Peyer's patch (tissue), 4 donors: Measurements from ENCODE around the gene TMEM132D.

Source experiments
- CTCF ChIP-seq, 6 experiments: fragments of 450-650 bp in 4 of 6; fragments of 200-600 bp in 2 of 6; sonication (generic) in 1 of 6; IDR thresholded peaks; one replicate each; pipeline ENCODE4 v1.5.1; 2017 to 2019; ENCODE audit warnings: antibody characterized with exemption in 6 of 6, mild to moderate bottlenecking in 3 of 6, moderate library complexity in 1 of 6
- POLR2A ChIP-seq, 2 donors: fragments of 450-650 bp; IDR thresholded peaks; one replicate each; pipeline ENCODE4 v1.5.1; 2017; ENCODE audit warnings: antibody characterized with exemption in 2 of 2, mild to moderate bottlenecking in 2 of 2, moderate library complexity in 2 of 2

DNA sequence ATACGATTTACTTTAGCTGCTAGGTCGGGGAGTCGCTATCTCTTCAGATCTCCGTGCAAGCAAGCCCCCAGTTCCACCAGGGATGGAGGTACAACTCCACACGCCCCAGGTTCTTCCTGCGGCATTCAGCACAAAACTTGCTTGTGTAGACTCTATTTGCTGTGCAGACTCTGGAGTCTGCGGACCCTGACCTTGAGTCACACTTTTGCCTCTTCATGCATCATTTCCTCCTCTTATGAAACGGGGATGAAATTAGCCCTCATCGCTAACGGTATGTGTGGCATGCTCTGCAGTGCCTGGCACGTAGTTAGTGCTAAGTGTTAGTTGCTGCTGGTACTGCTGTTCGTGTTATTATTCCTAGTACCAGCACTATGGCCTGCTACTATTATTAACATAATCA, 84.4 kb downstream of the TMEM132D start:
- TF ChIP-seq CTCF (IDR thresholded peaks at IDR 0.05) (no peak), POLR2A (IDR thresholded peaks at IDR 0.05) (no peak)
